ENCODE measurements around the gene TGM2. TPM values are rescaled to one million over a fixed set of nuclear protein-coding genes. Genes with fewer than 3 reads are reported as not detected.

The TGM2 gene
- total RNA-seq, 4 donors from 2014 or later: 170 to 385 (median 212) TPM

- DNase-seq (ENCODE audit: extremely low spot score): no peak
- no peak overlapping the region for H3K4me3 ChIP-seq
- no peaks in the 10 kb centered on the region for H3K9me3 ChIP-seq
- H3K4me1 ChIP-seq: peaks cover 0 to 8% (median 2%) of the 10 kb centered on the region in 4 donors
- 92% methylated on average over 3 of the region's 3 CpGs for WGBS
- no peaks in the 10 kb centered on the region for H3K36me3 ChIP-seq
- H3K27ac ChIP-seq (replicated peaks in 1 of 4): no peak overlapping the region
- intact Hi-C loops (cut with DNase I): no loop called here
- H3K27me3 ChIP-seq: no peaks in the 10 kb centered on the region
- no peak for TF ChIP-seq POLR2AphosphoS5 (IDR thresholded peaks at IDR 0.05)
- no peak for TF ChIP-seq CTCF (IDR thresholded peaks at IDR 0.05)
- no peak for TF ChIP-seq POLR2A (IDR thresholded peaks at IDR 0.05; ENCODE audit: low read depth)
- no peak for TF ChIP-seq EP300 (IDR thresholded peaks at IDR 0.05)
Measured at GRCh38 chr20:38208523-38208922, 43.5 kb upstream of the TGM2 start.

- no peak for TF ChIP-seq POLR2A (IDR thresholded peaks at IDR 0.05; ENCODE audit: low read depth)
- TF ChIP-seq EP300 (IDR thresholded peaks at IDR 0.05): no peak
- TF ChIP-seq CTCF (IDR thresholded peaks at IDR 0.05): no peak
- TF ChIP-seq POLR2AphosphoS5 (IDR thresholded peaks at IDR 0.05): no peak
- 92% methylated on average over 1 of the region's 1 CpG for WGBS
- Histone ChIP-seq H3K4me1 (peaks cover 0 to 8% (median 2%) of the 10 kb centered on the region in 4 donors), H3K27me3 (no peaks in the 10 kb centered on the region), H3K9me3 (no peaks in the 10 kb centered on the region), H3K27ac (replicated peaks in 1 of 4) (no peak overlapping the region), H3K4me3 (no peak overlapping the region), H3K36me3 (no peaks in the 10 kb centered on the region)
- DNase-seq (ENCODE audit: extremely low spot score): no peak
- intact Hi-C loops (cut with DNase I): no loop called here
Measured at GRCh38 chr20:38208088-38208487, 43.0 kb upstream of the TGM2 start.

- no peak for TF ChIP-seq POLR2AphosphoS5 (IDR thresholded peaks at IDR 0.05)
- TF ChIP-seq CTCF (IDR thresholded peaks at IDR 0.05): no peak
- TF ChIP-seq POLR2A (IDR thresholded peaks at IDR 0.05; ENCODE audit: low read depth): no peak
- no peak for TF ChIP-seq EP300 (IDR thresholded peaks at IDR 0.05)
- Histone ChIP-seq H3K4me3 (no peak overlapping the region), H3K27ac (replicated peaks in 1 of 4) (no peak overlapping the region), H3K9me3 (no peaks in the 10 kb centered on the region), H3K36me3 (no peaks in the 10 kb centered on the region), H3K27me3 (no peaks in the 10 kb centered on the region), H3K4me1 (peaks cover 0 to 8% (median 2%) of the 10 kb centered on the region in 4 donors)
- intact Hi-C loops (cut with DNase I): no loop called here
- DNase-seq (ENCODE audit: extremely low spot score): no peak
- WGBS: 64% methylated on average over 2 of the region's 2 CpGs
Measured at GRCh38 chr20:38207621-38208020, 42.6 kb upstream of the TGM2 start.

- intact Hi-C loops (cut with DNase I): no loop called here
- H3K27me3 ChIP-seq: peaks cover 0 to 8% (median 0%) of the 10 kb centered on the region in 4 donors
- no peak for DNase-seq (ENCODE audit: extremely low spot score)
- no peaks in the 10 kb centered on the region for H3K9me3 ChIP-seq
- H3K36me3 ChIP-seq: no peaks in the 10 kb centered on the region
- no peak overlapping the region for H3K27ac ChIP-seq (replicated peaks in 1 of 4)
- H3K4me1 ChIP-seq: no peaks in the 10 kb centered on the region
- WGBS: 60% methylated on average over 3 of the region's 3 CpGs
- no peak overlapping the region for H3K4me3 ChIP-seq
- no peak for TF ChIP-seq POLR2A (IDR thresholded peaks at IDR 0.05; ENCODE audit: low read depth)
- no peak for TF ChIP-seq POLR2AphosphoS5 (IDR thresholded peaks at IDR 0.05)
- TF ChIP-seq EP300 (IDR thresholded peaks at IDR 0.05): no peak
- no peak for TF ChIP-seq CTCF (IDR thresholded peaks at IDR 0.05)
Measured at GRCh38 chr20:38205001-38205400, 39.9 kb upstream of the TGM2 start.

- intact Hi-C loops (cut with DNase I): no loop called here
- 83% methylated on average over 2 of the region's 2 CpGs for WGBS
- Histone ChIP-seq H3K4me3 (no peak overlapping the region), H3K4me1 (no peaks in the 10 kb centered on the region), H3K9me3 (no peaks in the 10 kb centered on the region), H3K27me3 (peaks cover 0 to 8% (median 0%) of the 10 kb centered on the region in 4 donors), H3K27ac (replicated peaks in 1 of 4) (no peak overlapping the region), H3K36me3 (no peaks in the 10 kb centered on the region)
- no peak for DNase-seq (ENCODE audit: extremely low spot score)
- no peak for TF ChIP-seq CTCF (IDR thresholded peaks at IDR 0.05)
Measured at GRCh38 chr20:38203981-38204357, 38.9 kb upstream of the TGM2 start.

Data from esophagus muscularis mucosa (tissue), 4 donors.